Activated CD8-positive, alpha-beta T cell treated with anti-CD3 and anti-CD28 coated beads for 36 hours (primary cell): ENCODE data around the gene SDR42E2. TPM values are rescaled to one million over a fixed set of nuclear protein-coding genes. Genes with fewer than 3 reads are reported as not detected.

Experiments
- ATAC-seq: fragments of 200-7000 bp; cut with Tn5 transposase; one replicate; pipeline ENCODE4 v1.10.0; 2021; ENCODE audit warnings: mild to moderate bottlenecking, moderate library complexity
- CTCF ChIA-PET: fragments of 350-600 bp; sonication (Branson Sonifier 250); formaldehyde crosslinking; loops from one replicate; lab custom pipeline; 2021; ENCODE audit warnings: antibody characterized with exemption; lab: Charles Lee
- POLR2A ChIA-PET: fragments of 350-600 bp; sonication (Branson Sonifier 250); formaldehyde crosslinking; loops from one replicate; lab custom pipeline; 2021; ENCODE audit warnings: antibody characterized with exemption; lab: Charles Lee
- DNase-seq: peaks from one replicate; pipeline ENCODE4 v3.0.0-alpha.2; 2020
- H3K27ac Mint-ChIP-seq: one replicate; pipeline ENCODE4 v1.8.0; 2021; ENCODE audit warnings: mild to moderate bottlenecking, mixed read lengths
- H3K27me3 Mint-ChIP-seq: one replicate; pipeline ENCODE4 v1.8.0; 2021; ENCODE audit warnings: mixed read lengths
- H3K36me3 Mint-ChIP-seq: one replicate; pipeline ENCODE4 v1.8.0; 2021; ENCODE audit warnings: low read depth, mixed read lengths
- H3K4me1 Mint-ChIP-seq: one replicate; pipeline ENCODE4 v1.8.0; 2021; ENCODE audit warnings: low read depth, mixed read lengths
- H3K4me3 Mint-ChIP-seq: one replicate; pipeline ENCODE4 v1.8.0; 2021; ENCODE audit warnings: mild to moderate bottlenecking, moderate library complexity, mixed read lengths
- H3K9me3 Mint-ChIP-seq: one replicate; pipeline ENCODE4 v1.8.0; 2021; ENCODE audit warnings: mixed read lengths
- CTCF ChIP-seq: fragments of 200-600 bp; IDR thresholded peaks from one replicate; pipeline ENCODE4 v1.8.0; 2022; ENCODE audit warnings: antibody characterized with exemption, mild to moderate bottlenecking
- intact Hi-C: fragments of 100-400 bp; cut with micrococcal nuclease; formaldehyde crosslinking; loops from one replicate; pipeline ENCODE4 v1.10.0; 2022
- total RNA-seq, 2 experiments: library from RNA; stranded (reverse); gene quantifications; one replicate each; pipeline ENCODE4 v1.2.3, GENCODE V29; 2021

The SDR42E2 gene
- total RNA-seq, 2 experiments from 2014 or later, result 0.14 TPM; not detected in 1

- Mint-ChIP-seq H3K9me3 (no peaks in the 10 kb centered on the region), H3K27ac (peak overlapping the region; percentile 20), H3K4me1 (peaks cover 50% of the 10 kb centered on the region), H3K36me3 (peaks cover 54% of the 10 kb centered on the region), H3K27me3 (no peaks in the 10 kb centered on the region), H3K4me3 (no peak overlapping the region)
- CTCF ChIA-PET, result interaction anchor here (0.9 to 6.7 kb wide), 5 partner anchors 9 to 132 kb away, joined by 3 to 41 read pairs (median 4); no protein-coding TSS in a partner anchor
- TF ChIP-seq CTCF, result no peak
- intact Hi-C loops, result no loop called here
- POLR2A ChIA-PET, result interaction anchor here (1.1 to 9.6 kb wide), 3 partner anchors 18 to 88 kb away, joined by 3 to 113 read pairs (median 3); no protein-coding TSS in a partner anchor
- DNase-seq (no peak), ATAC-seq (no peak)
These were observed 48.0 kb downstream of the SDR42E2 start for GRCh38 chr16:22210285-22210684.

DNA sequence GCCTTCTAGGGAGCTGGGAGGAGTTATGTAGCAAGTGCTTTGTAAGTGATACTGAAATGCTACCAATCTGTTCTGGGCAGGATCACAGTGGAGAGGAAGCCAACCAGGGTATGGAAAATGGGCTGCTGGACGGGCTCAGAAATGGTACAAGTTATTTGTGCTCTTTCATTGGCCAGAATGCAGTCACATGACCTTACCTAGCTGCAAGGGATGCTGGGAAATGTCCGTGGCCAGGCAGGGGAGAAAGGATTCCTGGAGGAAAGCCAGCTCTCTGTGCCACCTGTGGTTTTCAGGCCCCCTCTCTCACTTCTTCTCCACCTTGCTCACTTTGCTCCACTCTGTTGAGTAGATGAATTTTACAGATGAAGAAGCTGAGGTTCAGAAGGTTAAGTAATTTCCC, 48.5 kb downstream of the SDR42E2 start:
- TF ChIP-seq CTCF, result no peak
- no peak overlapping the region for H3K4me3 Mint-ChIP-seq

DNA sequence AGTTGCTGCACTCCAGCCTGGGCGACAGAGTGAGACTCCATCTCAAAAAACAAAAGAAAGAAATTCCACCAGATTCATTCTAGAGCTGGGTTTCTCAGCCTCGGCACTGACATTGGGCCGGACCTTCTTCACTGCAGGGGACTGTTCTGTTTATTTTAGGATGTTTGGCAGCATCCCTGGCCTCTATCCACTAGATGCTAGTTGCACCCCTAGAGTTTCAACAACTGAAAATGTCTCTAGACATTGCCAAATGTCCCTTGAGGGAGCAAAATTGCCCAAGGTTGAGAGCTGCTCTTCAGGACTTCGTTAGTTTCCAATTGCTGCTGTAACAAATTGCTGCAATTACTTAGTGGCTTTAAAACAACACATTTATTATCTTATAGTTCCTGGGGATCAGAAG, 50.9 kb downstream of the SDR42E2 start:
- H3K4me3 Mint-ChIP-seq, result no peak overlapping the region
- TF ChIP-seq CTCF, result no peak
- no peaks in the 10 kb centered on the region for H3K27me3 Mint-ChIP-seq
- ATAC-seq (no peak), DNase-seq (no peak)
- CTCF ChIA-PET, result no interaction called here
- no peaks in the 10 kb centered on the region for H3K9me3 Mint-ChIP-seq
- intact Hi-C loops, result no loop called here
- H3K27ac Mint-ChIP-seq, result no peak overlapping the region
- peaks cover 50% of the 10 kb centered on the region for H3K4me1 Mint-ChIP-seq
- peaks cover 53% of the 10 kb centered on the region for H3K36me3 Mint-ChIP-seq
- POLR2A ChIA-PET, result no interaction called here

More for the DNA sequence above, 48.5 kb downstream of the SDR42E2 start:
- POLR2A ChIA-PET, result interaction anchor here (0.9 to 9.6 kb wide), 3 partner anchors 18 to 86 kb away, joined by 3 to 113 read pairs (median 3); partner anchors contain the start of gene POLR3E
- CTCF ChIA-PET, result interaction anchor here (0.9 to 1.8 kb wide), 4 partner anchors 9 to 133 kb away, joined by 3 to 5 read pairs (median 4); no protein-coding TSS in a partner anchor
- no peaks in the 10 kb centered on the region for H3K27me3 Mint-ChIP-seq
- peaks cover 53% of the 10 kb centered on the region for H3K4me1 Mint-ChIP-seq
- peaks cover 54% of the 10 kb centered on the region for H3K36me3 Mint-ChIP-seq
- ATAC-seq (no peak), DNase-seq (no peak)
- intact Hi-C loops, result no loop called here
- no peak overlapping the region for H3K27ac Mint-ChIP-seq
- H3K9me3 Mint-ChIP-seq, result no peaks in the 10 kb centered on the region

GRCh38 chr16:22213801-22214200, 51.5 kb downstream of the SDR42E2 start:
- CTCF ChIA-PET, result no interaction called here
- Mint-ChIP-seq H3K27ac (no peak overlapping the region), H3K4me1 (peaks cover 46% of the 10 kb centered on the region), H3K27me3 (no peaks in the 10 kb centered on the region), H3K9me3 (no peaks in the 10 kb centered on the region), H3K4me3 (no peak overlapping the region), H3K36me3 (peaks cover 53% of the 10 kb centered on the region)
- no peak for TF ChIP-seq CTCF
- intact Hi-C loops, result no loop called here
- DNase-seq (no peak), ATAC-seq (no peak)
- POLR2A ChIA-PET, result no interaction called here

GRCh38 chr16:22214402-22214801, 52.1 kb downstream of the SDR42E2 start:
- H3K4me3 Mint-ChIP-seq, result no peak overlapping the region
- DNase-seq (no peak), ATAC-seq (no peak)
- ChIA-PET CTCF (no interaction called here), POLR2A (no interaction called here)
- H3K9me3 Mint-ChIP-seq, result no peaks in the 10 kb centered on the region
- H3K4me1 Mint-ChIP-seq, result peaks cover 41% of the 10 kb centered on the region
- H3K36me3 Mint-ChIP-seq, result peaks cover 50% of the 10 kb centered on the region
- intact Hi-C loops, result no loop called here
- no peak for TF ChIP-seq CTCF
- no peak overlapping the region for H3K27ac Mint-ChIP-seq
- no peaks in the 10 kb centered on the region for H3K27me3 Mint-ChIP-seq
